ENCODE measurements around the gene CACUL1.
A peak's percentile ranks its signal among the peaks of the same experiment; 100 is the strongest.
"Not testable (repeated sequence)": the region's sequence is repeated elsewhere in the genome, so short reads cannot be mapped to it uniquely, and the experiment has no call there.

Gene CACUL1

DNA sequence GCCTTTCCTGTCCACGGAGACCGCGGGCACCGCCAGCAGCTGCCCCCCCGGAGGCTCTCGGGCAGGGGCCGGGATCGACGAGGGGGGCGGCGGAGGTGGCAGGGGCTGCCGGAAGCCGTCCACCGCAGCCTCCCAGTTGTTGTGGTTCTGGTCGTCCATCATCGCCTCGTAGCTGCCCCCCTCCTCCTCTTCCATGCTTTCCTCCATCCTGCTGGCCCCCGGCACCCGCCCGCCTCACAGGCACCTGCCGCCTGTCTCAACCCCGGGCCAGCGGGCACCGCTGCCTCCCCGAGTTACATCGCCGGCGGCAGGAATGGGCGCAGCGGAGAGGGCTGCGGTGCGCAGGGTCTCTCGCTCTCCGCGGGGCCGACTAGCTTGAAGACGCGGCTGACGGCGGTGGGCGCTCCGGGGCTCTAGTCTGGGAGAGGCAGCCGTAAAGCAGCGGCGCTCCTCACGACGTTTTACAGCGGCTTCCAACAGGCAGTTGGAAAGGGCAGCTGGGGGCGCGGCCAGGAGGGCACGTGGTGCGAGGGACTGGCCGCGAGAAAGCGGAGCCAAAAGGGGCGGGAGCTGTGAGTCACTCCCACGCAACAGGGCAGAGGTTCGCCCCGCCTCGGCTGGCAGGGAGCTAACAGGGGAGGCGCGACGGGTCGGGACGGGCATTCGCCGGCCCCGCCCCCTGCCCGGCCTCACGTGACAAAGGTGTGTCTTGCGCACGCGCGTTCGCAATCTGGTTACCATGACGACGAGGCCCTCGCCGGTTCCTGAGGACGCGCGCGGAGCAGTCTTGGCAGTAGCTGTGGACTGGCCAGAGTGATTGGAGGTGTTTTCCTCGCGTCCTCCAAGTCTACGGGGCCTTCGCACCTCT is at the start of gene CACUL1:
TSS of gene CACUL1 (minus strand) at position 415 of the 868 bp plus-strand sequence. CDS start at position 207, 208 bp downstream.
- Histone ChIP-seq H3K4me3 (ENCODE audit: low read length in 2 of 2) (peak within 1 kb of the TSS; percentile 75 to 91), H3K9me3 (ENCODE audit: control insufficient read depth in 2 of 2, low read length in 2 of 2) (no peaks in the 10 kb centered on the region), H3K36me3 (ENCODE audit: control insufficient read depth in 2 of 2, insufficient read depth in 2 of 2, low read length in 2 of 2) (no peaks in the 10 kb centered on the region), H3K9ac (ENCODE audit: low read length in 2 of 2) (peak within 1 kb of the TSS; percentile 63 to 80), H3K4me1 (ENCODE audit: control insufficient read depth, insufficient read depth, low read length) (peaks cover 17% of the 10 kb centered on the region), H3K27ac (ENCODE audit: low read length) (peak within 1 kb of the TSS; percentile 62), H3K27me3 (ENCODE audit: control insufficient read depth in 1 of 2, insufficient read depth in 2 of 2, low read length in 2 of 2) (no peaks in the 10 kb centered on the region)

DNA sequence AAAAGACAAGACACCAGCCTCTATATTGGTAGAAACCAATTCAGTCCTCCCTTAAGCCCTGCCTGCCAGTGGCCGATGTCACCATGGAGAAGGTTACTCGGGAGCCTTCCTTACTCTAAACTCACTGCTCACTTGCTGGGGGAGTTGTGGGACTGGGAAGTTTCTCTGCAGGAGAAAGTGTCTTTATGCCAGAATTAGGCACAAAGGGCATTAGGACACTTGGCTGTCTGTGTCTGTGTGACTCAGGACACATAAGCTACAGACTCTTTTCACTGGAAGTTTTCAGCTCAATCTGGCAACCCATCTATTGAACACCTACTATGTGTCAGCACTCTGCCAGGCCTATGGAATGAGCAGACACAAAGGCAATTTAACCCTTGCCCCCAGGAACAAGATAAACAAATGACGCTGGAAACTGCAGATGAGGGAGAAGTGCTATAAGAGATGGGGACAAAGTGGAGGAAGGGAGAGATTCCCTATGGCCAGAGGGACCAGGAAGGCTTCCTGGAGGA is 49.5 kb upstream of the CACUL1 start:
- Histone ChIP-seq H3K4me3 (ENCODE audit: low read length in 2 of 2) (no peak overlapping the region), H3K9me3 (ENCODE audit: control insufficient read depth in 2 of 2, low read length in 2 of 2) (no peaks in the 10 kb centered on the region), H3K4me1 (ENCODE audit: control insufficient read depth, insufficient read depth, low read length) (no peaks in the 10 kb centered on the region), H3K36me3 (ENCODE audit: control insufficient read depth in 2 of 2, insufficient read depth in 2 of 2, low read length in 2 of 2) (no peaks in the 10 kb centered on the region), H3K27me3 (ENCODE audit: control insufficient read depth in 1 of 2, insufficient read depth in 2 of 2, low read length in 2 of 2) (peaks cover 0 to 2% of the 10 kb centered on the region in 2 donors), H3K27ac (ENCODE audit: low read length) (no peak overlapping the region), H3K9ac (ENCODE audit: low read length in 2 of 2) (no peak overlapping the region)

DNA sequence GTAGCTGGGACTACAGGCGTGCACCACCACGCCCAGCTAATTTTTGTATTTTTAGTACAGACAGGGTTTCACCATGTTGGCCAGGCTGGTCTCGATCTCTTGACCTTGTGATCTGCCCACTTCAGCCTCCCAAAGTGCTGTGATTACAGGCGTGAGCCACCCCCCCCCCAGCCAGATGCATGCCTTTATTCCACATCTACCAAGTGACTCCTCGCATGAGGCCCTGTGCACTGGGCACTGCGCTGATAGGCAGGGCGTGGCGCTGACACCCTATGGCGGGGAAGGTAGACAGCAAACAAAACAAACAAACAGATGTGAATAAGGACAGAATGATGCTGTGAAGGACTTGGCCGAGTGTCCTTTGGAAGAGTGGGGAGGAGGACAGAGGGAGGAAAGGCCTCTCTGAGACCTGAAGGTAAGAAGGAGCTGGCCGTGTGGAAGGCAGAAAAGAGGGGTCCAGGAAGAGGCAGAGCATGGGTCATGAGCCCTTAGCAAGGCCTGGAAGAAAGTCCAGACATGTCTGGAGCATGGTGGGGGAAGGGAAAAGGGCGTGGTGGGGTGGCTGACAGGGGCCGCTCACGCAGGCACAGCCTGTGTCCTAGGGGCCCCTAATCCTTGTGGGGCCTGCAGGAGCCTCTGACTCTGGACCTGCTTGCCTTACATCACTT is 47.5 kb upstream of the CACUL1 start:
- H3K9ac ChIP-seq (ENCODE audit: low read length in 2 of 2), result no peak overlapping the region
- H3K9me3 ChIP-seq (ENCODE audit: control insufficient read depth in 2 of 2, low read length in 2 of 2), result no peaks in the 10 kb centered on the region
- peaks cover 5% of the 10 kb centered on the region for H3K4me1 ChIP-seq (ENCODE audit: control insufficient read depth, insufficient read depth, low read length)
- H3K4me3 ChIP-seq (ENCODE audit: low read length in 2 of 2), result no peak overlapping the region
- no peaks in the 10 kb centered on the region for H3K27me3 ChIP-seq (ENCODE audit: control insufficient read depth in 1 of 2, insufficient read depth in 2 of 2, low read length in 2 of 2)
- H3K36me3 ChIP-seq (ENCODE audit: control insufficient read depth in 2 of 2, insufficient read depth in 2 of 2, low read length in 2 of 2), result no peaks in the 10 kb centered on the region
- no peak overlapping the region for H3K27ac ChIP-seq (ENCODE audit: low read length)

DNA sequence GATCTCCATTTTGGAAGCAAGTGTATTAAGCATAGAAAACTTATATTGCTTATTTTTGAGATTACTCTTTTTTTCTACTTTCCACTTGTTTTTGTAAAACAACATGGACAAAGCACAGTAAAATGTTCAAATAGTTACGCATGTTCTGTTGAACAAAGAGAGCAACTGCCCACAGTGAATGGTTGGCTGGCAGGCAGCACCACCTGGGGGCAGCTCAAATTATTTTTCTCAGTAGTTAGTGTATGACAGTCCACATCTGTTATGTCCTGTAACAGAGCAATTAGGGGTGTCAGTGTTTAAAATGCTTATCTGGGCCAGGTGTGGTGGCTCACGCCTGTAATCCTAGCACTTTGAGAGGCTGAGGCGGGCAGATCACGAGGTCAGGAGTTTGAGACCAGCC is 46.1 kb upstream of the CACUL1 start:
- no peak overlapping the region for H3K27ac ChIP-seq (ENCODE audit: low read length)
- no peaks in the 10 kb centered on the region for H3K9me3 ChIP-seq (ENCODE audit: control insufficient read depth in 2 of 2, low read length in 2 of 2)
- no peak overlapping the region for H3K9ac ChIP-seq (ENCODE audit: low read length in 2 of 2)
- no peaks in the 10 kb centered on the region for H3K27me3 ChIP-seq (ENCODE audit: control insufficient read depth in 1 of 2, insufficient read depth in 2 of 2, low read length in 2 of 2)
- no peaks in the 10 kb centered on the region for H3K36me3 ChIP-seq (ENCODE audit: control insufficient read depth in 2 of 2, insufficient read depth in 2 of 2, low read length in 2 of 2)
- no peak overlapping the region for H3K4me3 ChIP-seq (ENCODE audit: low read length in 2 of 2)
- peaks cover 5% of the 10 kb centered on the region for H3K4me1 ChIP-seq (ENCODE audit: control insufficient read depth, insufficient read depth, low read length)

DNA sequence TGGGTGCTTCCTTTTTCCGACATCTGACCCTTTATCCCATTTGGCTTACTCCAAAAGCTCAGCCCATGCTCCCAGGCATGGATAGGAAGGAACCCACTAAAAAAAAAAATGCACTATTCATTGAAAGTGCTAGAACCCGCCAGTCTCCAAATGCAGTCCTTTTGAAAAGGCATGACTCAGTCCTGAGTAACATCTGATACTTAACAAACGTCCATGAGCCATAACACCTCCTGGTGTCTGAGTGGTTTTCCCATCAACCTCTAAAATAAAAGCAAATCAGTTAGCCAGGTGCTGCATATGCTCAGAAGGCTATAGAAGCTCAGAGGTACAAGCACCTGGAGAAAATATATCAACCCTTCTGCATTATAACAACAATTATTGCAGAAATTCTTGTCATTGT is 45.0 kb upstream of the CACUL1 start:
- H3K27ac ChIP-seq (ENCODE audit: low read length), result no peak overlapping the region
- no peaks in the 10 kb centered on the region for H3K9me3 ChIP-seq (ENCODE audit: control insufficient read depth in 2 of 2, low read length in 2 of 2)
- no peak overlapping the region for H3K4me3 ChIP-seq (ENCODE audit: low read length in 2 of 2)
- H3K4me1 ChIP-seq (ENCODE audit: control insufficient read depth, insufficient read depth, low read length), result peaks cover 5% of the 10 kb centered on the region
- H3K27me3 ChIP-seq (ENCODE audit: control insufficient read depth in 1 of 2, insufficient read depth in 2 of 2, low read length in 2 of 2), result no peaks in the 10 kb centered on the region
- no peak overlapping the region for H3K9ac ChIP-seq (ENCODE audit: low read length in 2 of 2)
- no peaks in the 10 kb centered on the region for H3K36me3 ChIP-seq (ENCODE audit: control insufficient read depth in 2 of 2, insufficient read depth in 2 of 2, low read length in 2 of 2)

DNA sequence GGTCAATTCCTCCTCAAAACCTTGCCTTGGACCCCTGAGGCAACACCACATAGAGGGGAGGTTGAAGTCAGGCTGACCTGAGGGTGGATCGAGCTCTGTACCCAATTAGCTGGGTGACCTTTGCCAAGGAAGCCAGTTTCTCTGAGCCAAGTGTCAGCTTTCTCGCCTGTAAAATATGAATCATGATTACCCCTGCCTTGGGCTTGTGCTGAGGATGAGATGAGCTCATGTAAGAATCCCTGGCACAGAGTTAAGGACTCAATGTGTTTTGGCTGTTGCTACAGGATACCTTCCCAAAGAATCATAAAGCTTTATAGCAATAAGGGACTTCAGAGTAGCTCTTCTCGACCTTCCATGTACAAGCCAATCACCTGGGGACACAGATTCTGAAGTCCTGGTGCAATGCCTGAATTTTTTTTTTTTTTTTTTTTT is 43.5 kb upstream of the CACUL1 start:
- Histone ChIP-seq H3K9ac (ENCODE audit: low read length in 2 of 2) (no peak overlapping the region), H3K4me3 (ENCODE audit: low read length in 2 of 2) (no peak overlapping the region), H3K27me3 (ENCODE audit: control insufficient read depth in 1 of 2, insufficient read depth in 2 of 2, low read length in 2 of 2) (no peaks in the 10 kb centered on the region), H3K27ac (ENCODE audit: low read length) (no peak overlapping the region), H3K9me3 (ENCODE audit: control insufficient read depth in 2 of 2, low read length in 2 of 2) (no peaks in the 10 kb centered on the region), H3K36me3 (ENCODE audit: control insufficient read depth in 2 of 2, insufficient read depth in 2 of 2, low read length in 2 of 2) (no peaks in the 10 kb centered on the region), H3K4me1 (ENCODE audit: control insufficient read depth, insufficient read depth, low read length) (peaks cover 5% of the 10 kb centered on the region)

DNA sequence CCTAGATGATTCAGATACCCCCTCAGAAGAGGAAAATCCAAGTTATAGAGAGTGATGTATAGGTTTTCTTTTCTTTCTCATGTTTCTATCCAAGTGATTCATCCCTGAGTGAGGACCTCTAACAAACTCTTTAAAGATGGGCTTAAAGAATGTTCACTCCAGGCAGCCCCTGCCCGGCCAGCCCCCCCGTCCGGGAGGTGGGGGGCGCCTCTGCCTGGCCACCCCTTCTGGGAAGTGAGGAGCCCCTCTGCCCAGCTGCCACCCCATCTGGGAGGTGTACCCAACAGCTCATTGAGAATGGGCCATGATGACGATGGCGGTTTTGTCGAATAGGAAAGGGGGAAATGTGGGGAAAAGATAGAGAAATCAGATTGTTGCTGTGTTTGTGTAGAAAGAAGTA is 40.2 kb upstream of the CACUL1 start:
- not testable (repeated sequence) for H3K4me1 ChIP-seq (ENCODE audit: control insufficient read depth, insufficient read depth, low read length); H3K9ac ChIP-seq (ENCODE audit: low read length in 2 of 2); H3K36me3 ChIP-seq (ENCODE audit: control insufficient read depth in 2 of 2, insufficient read depth in 2 of 2, low read length in 2 of 2); H3K27ac ChIP-seq (ENCODE audit: low read length); H3K4me3 ChIP-seq (ENCODE audit: low read length in 2 of 2); H3K9me3 ChIP-seq (ENCODE audit: control insufficient read depth in 2 of 2, low read length in 2 of 2); H3K27me3 ChIP-seq (ENCODE audit: control insufficient read depth in 1 of 2, insufficient read depth in 2 of 2, low read length in 2 of 2)

DNA sequence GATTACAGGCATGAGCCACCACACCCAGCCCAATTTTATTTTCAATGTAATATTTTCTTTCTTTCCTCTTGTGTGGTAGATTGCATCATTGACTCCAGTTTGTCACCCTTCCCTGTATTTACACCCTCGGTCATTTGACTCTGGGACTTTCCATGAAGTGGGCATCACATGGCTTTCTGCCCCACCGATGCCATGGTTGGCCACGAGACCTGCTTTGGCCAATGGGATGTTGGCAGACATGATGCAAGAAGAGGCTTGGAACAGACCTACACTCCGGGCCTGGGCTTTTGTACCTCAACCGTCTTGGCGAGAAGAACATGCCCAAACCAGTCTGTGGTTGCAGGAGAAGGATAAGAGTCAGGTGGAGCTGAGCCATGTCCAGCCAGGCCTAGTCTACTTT is 38.8 kb upstream of the CACUL1 start:
- H3K36me3 ChIP-seq (ENCODE audit: control insufficient read depth in 2 of 2, insufficient read depth in 2 of 2, low read length in 2 of 2), result no peaks in the 10 kb centered on the region
- H3K9ac ChIP-seq (ENCODE audit: low read length in 2 of 2), result no peak overlapping the region
- no peaks in the 10 kb centered on the region for H3K27me3 ChIP-seq (ENCODE audit: control insufficient read depth in 1 of 2, insufficient read depth in 2 of 2, low read length in 2 of 2)
- H3K27ac ChIP-seq (ENCODE audit: low read length), result no peak overlapping the region
- no peaks in the 10 kb centered on the region for H3K9me3 ChIP-seq (ENCODE audit: control insufficient read depth in 2 of 2, low read length in 2 of 2)
- H3K4me3 ChIP-seq (ENCODE audit: low read length in 2 of 2), result no peak overlapping the region
- H3K4me1 ChIP-seq (ENCODE audit: control insufficient read depth, insufficient read depth, low read length), result peaks cover 5% of the 10 kb centered on the region

DNA sequence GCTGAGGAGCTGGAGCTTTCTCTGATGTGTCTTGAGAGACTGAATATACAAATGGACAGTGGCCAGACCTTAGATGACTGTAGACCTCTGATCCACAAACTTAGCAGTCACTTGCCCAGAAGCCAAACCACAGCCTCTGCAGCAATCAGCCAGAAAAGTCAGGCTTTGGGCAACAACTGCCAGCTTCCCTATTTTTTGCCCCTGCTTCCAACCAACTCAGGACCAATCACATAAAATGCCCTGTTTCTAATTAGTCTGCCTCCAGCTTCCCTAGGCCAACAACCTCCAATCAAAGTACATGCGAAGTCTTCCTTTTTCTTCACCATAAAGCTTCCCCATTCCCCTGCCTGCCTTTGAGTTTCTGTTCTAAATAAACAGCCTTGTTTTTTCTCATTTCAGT is 37.8 kb upstream of the CACUL1 start:
- Histone ChIP-seq H3K4me3 (ENCODE audit: low read length in 2 of 2) (no peak overlapping the region), H3K9me3 (ENCODE audit: control insufficient read depth in 2 of 2, low read length in 2 of 2) (no peaks in the 10 kb centered on the region), H3K36me3 (ENCODE audit: control insufficient read depth in 2 of 2, insufficient read depth in 2 of 2, low read length in 2 of 2) (no peaks in the 10 kb centered on the region), H3K27me3 (ENCODE audit: control insufficient read depth in 1 of 2, insufficient read depth in 2 of 2, low read length in 2 of 2) (no peaks in the 10 kb centered on the region), H3K4me1 (ENCODE audit: control insufficient read depth, insufficient read depth, low read length) (no peaks in the 10 kb centered on the region), H3K9ac (ENCODE audit: low read length in 2 of 2) (no peak overlapping the region), H3K27ac (ENCODE audit: low read length) (no peak overlapping the region)

DNA sequence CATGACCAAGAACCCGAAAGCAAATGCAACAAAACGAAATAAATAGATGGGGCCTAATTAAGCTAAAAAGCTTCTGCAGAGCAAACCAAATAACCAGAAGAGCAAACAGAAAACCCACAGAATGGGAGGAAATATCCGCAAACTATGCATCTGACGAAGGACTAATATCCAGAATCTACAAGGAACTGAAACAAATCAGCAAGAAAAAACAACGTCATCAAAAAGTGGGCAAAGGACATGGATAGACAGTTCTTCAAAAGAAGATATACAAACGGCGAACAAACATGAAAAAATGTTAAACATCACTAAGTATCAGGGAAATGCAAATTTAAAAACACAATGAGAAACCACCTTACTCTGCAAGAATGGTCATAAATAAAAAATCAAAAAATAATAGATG is 35.3 kb upstream of the CACUL1 start:
- Histone ChIP-seq H3K9ac (ENCODE audit: low read length in 2 of 2) (no peak overlapping the region), H3K9me3 (ENCODE audit: control insufficient read depth in 2 of 2, low read length in 2 of 2) (no peaks in the 10 kb centered on the region), H3K27ac (ENCODE audit: low read length) (no peak overlapping the region), H3K36me3 (ENCODE audit: control insufficient read depth in 2 of 2, insufficient read depth in 2 of 2, low read length in 2 of 2) (no peaks in the 10 kb centered on the region), H3K27me3 (ENCODE audit: control insufficient read depth in 1 of 2, insufficient read depth in 2 of 2, low read length in 2 of 2) (peaks cover 0 to 2% of the 10 kb centered on the region in 2 donors), H3K4me3 (ENCODE audit: low read length in 2 of 2) (no peak overlapping the region), H3K4me1 (ENCODE audit: control insufficient read depth, insufficient read depth, low read length) (no peaks in the 10 kb centered on the region)

DNA sequence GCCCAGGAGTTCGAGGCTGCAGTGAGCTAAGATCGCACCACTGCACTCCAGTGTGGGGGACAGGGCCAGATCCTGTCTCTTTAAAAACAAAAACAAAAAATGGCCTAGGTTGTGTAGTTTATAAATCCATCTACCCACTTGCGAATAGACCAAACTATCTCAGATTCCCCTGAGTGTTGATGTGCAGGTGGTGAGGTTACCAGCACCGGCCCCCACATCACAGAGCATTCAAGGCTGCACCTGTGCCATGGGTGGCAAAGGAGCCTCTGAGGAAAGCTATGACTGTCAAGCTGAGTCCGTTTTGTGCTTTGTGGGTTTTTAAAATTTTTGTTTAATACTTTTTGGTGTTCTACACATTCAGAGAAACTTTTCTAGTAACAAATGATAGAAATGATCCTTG is 30.8 kb upstream of the CACUL1 start:
- no peaks in the 10 kb centered on the region for H3K36me3 ChIP-seq (ENCODE audit: control insufficient read depth in 2 of 2, insufficient read depth in 2 of 2, low read length in 2 of 2)
- no peaks in the 10 kb centered on the region for H3K4me1 ChIP-seq (ENCODE audit: control insufficient read depth, insufficient read depth, low read length)
- H3K27ac ChIP-seq (ENCODE audit: low read length), result no peak overlapping the region
- no peak overlapping the region for H3K4me3 ChIP-seq (ENCODE audit: low read length in 2 of 2)
- no peak overlapping the region for H3K9ac ChIP-seq (ENCODE audit: low read length in 2 of 2)
- peaks cover 0 to 2% of the 10 kb centered on the region in 2 donors for H3K27me3 ChIP-seq (ENCODE audit: control insufficient read depth in 1 of 2, insufficient read depth in 2 of 2, low read length in 2 of 2)
- H3K9me3 ChIP-seq (ENCODE audit: control insufficient read depth in 2 of 2, low read length in 2 of 2), result no peaks in the 10 kb centered on the region

Data from stomach smooth muscle (tissue), 2 donors.